HEK293 (cell line): ENCODE data around the gene CCAR1.
"Not testable (repeated sequence)": the region's sequence is repeated elsewhere in the genome, so short reads cannot be mapped to it uniquely, and the experiment has no call there.

Experiments
- CTCF ChIP-seq: fragments of 450-650 bp; formaldehyde crosslinking; IDR thresholded peaks from 2 replicates; pipeline ENCODE4 v1.5.1; 2016; ENCODE audit warnings: missing biosample characterization, missing genetic modification characterization
- HOXA7 ChIP-seq: sonication (generic); formaldehyde crosslinking; IDR thresholded peaks from 2 replicates; pipeline ENCODE4 v1.8.1; 2022; ENCODE audit warnings: missing genetic modification reagents, borderline replicate concordance
- TSHZ1 ChIP-seq: fragments of 450-650 bp; formaldehyde crosslinking; IDR thresholded peaks from 2 replicates; pipeline ENCODE4 v1.5.1; 2016; ENCODE audit warnings: missing biosample characterization, missing genetic modification characterization, borderline replicate concordance
- ZNF174 ChIP-seq: fragments of 450-650 bp; formaldehyde crosslinking; IDR thresholded peaks from 2 replicates; pipeline ENCODE4 v1.5.0; 2017; ENCODE audit warnings: missing biosample characterization, mild to moderate bottlenecking, missing genetic modification characterization
- ZNF311 ChIP-seq: fragments of 450-650 bp; formaldehyde crosslinking; IDR thresholded peaks from 2 replicates; pipeline ENCODE4 v1.5.1; 2017; ENCODE audit warnings: missing biosample characterization, missing genetic modification characterization, borderline replicate concordance
- ZNF350 ChIP-seq: fragments of 450-650 bp; formaldehyde crosslinking; IDR thresholded peaks from 2 replicates; pipeline ENCODE4 v1.5.0; 2017; ENCODE audit warnings: missing biosample characterization, mild to moderate bottlenecking, missing genetic modification characterization
- ZNF701 ChIP-seq: fragments of 450-650 bp; formaldehyde crosslinking; IDR thresholded peaks from 2 replicates; pipeline ENCODE4 v1.5.1; 2016; ENCODE audit warnings: missing biosample characterization, missing genetic modification characterization
- TF ChIP-seq, protein P1 (sequence below): fragments of 450-650 bp; formaldehyde crosslinking; IDR thresholded peaks from 2 replicates; pipeline ENCODE4 v1.5.1; 2017; ENCODE audit warnings: missing biosample characterization, missing genetic modification characterization

- not testable (repeated sequence) for TF ChIP-seq ZNF311 (tag by site-specific recombination); ZNF174 (tag by site-specific recombination); ZNF350 (tag by site-specific recombination); CTCF (tag by site-specific recombination); ZNF701 (tag by site-specific recombination); TSHZ1 (tag by site-specific recombination); HOXA7 (CRISPR knock-in tag)
- TF ChIP-seq, protein P1, sequence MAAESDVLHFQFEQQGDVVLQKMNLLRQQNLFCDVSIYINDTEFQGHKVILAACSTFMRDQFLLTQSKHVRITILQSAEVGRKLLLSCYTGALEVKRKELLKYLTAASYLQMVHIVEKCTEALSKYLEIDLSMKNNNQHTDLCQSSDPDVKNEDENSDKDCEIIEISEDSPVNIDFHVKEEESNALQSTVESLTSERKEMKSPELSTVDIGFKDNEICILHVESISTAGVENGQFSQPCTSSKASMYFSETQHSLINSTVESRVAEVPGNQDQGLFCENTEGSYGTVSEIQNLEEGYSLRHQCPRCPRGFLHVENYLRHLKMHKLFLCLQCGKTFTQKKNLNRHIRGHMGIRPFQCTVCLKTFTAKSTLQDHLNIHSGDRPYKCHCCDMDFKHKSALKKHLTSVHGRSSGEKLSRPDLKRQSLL (tag by site-specific recombination) = not testable (repeated sequence)
Observed at GRCh38 chr10:68810830-68811229, 89.8 kb downstream of the CCAR1 start.
